HEK293 (cell line): ENCODE measurements around the gene RGS11.

Source experiments
- HOXA7 ChIP-seq: sonication (generic); formaldehyde crosslinking; IDR thresholded peaks from 2 replicates; pipeline ENCODE4 v1.8.1; 2022; ENCODE audit warnings: missing genetic modification reagents, borderline replicate concordance
- KLF16 ChIP-seq: fragments of 450-650 bp; formaldehyde crosslinking; IDR thresholded peaks from 2 replicates; pipeline ENCODE4 v1.5.1; 2017; ENCODE audit warnings: missing biosample characterization, missing genetic modification characterization
- OVOL3 ChIP-seq: fragments of 450-650 bp; formaldehyde crosslinking; IDR thresholded peaks from 2 replicates; pipeline ENCODE4 v1.5.1; 2016; ENCODE audit warnings: missing biosample characterization, missing genetic modification characterization
- SP7 ChIP-seq: fragments of 450-650 bp; formaldehyde crosslinking; IDR thresholded peaks from 2 replicates; pipeline ENCODE4 v1.5.1; 2016; ENCODE audit warnings: missing biosample characterization, missing genetic modification characterization
- ZBTB48 ChIP-seq: fragments of 450-650 bp; formaldehyde crosslinking; IDR thresholded peaks from 2 replicates; pipeline ENCODE4 v1.5.1; 2016; ENCODE audit warnings: missing biosample characterization, missing genetic modification characterization
- ZNF121 ChIP-seq: fragments of 450-650 bp; formaldehyde crosslinking; IDR thresholded peaks from 2 replicates; pipeline ENCODE4 v1.5.1; 2016; ENCODE audit warnings: missing biosample characterization, missing genetic modification characterization
- ZNF133 ChIP-seq: fragments of 450-650 bp; formaldehyde crosslinking; IDR thresholded peaks from 2 replicates; pipeline ENCODE4 v1.5.1; 2016; ENCODE audit warnings: missing biosample characterization, missing genetic modification characterization
- ZNF175 ChIP-seq: fragments of 450-650 bp; formaldehyde crosslinking; IDR thresholded peaks from 2 replicates; pipeline ENCODE4 v1.5.1; 2016; ENCODE audit warnings: missing biosample characterization, missing genetic modification characterization
- ZNF324 ChIP-seq: fragments of 450-650 bp; formaldehyde crosslinking; IDR thresholded peaks from 2 replicates; pipeline ENCODE4 v1.5.1; 2016; ENCODE audit warnings: missing biosample characterization, missing genetic modification characterization
- ZNF341 ChIP-seq: fragments of 450-650 bp; formaldehyde crosslinking; IDR thresholded peaks from 2 replicates; pipeline ENCODE4; 2016; ENCODE audit warnings: low read depth, missing biosample characterization, missing genetic modification characterization
- ZNF416 ChIP-seq: fragments of 450-650 bp; formaldehyde crosslinking; IDR thresholded peaks from 2 replicates; pipeline ENCODE4 v1.5.1; 2016; ENCODE audit warnings: missing biosample characterization, missing genetic modification characterization
- ZNF514 ChIP-seq: fragments of 450-650 bp; formaldehyde crosslinking; IDR thresholded peaks from 2 replicates; pipeline ENCODE4 v1.5.1; 2016; ENCODE audit warnings: missing biosample characterization, missing genetic modification characterization
- ZNF529 ChIP-seq: fragments of 450-650 bp; formaldehyde crosslinking; IDR thresholded peaks from 2 replicates; pipeline ENCODE4 v1.5.1; 2017; ENCODE audit warnings: missing genetic modification characterization, missing biosample characterization; ENCODE audit not compliant: insufficient replicate concordance
- ZNF626 ChIP-seq: fragments of 450-650 bp; sonication (Bioruptor Pico); formaldehyde crosslinking; IDR thresholded peaks from 2 replicates; pipeline ENCODE4 v1.5.1; 2018; ENCODE audit warnings: missing biosample characterization, missing genetic modification characterization, inconsistent platforms
- ZNF658 ChIP-seq: fragments of 450-650 bp; formaldehyde crosslinking; IDR thresholded peaks from 2 replicates; pipeline ENCODE4; 2016; ENCODE audit warnings: missing biosample characterization, missing genetic modification characterization
- ZNF707 ChIP-seq: fragments of 450-650 bp; formaldehyde crosslinking; IDR thresholded peaks from 2 replicates; pipeline ENCODE4 v1.5.1; 2016; ENCODE audit warnings: missing biosample characterization, missing genetic modification characterization
- ZNF76 ChIP-seq: fragments of 450-650 bp; formaldehyde crosslinking; IDR thresholded peaks from 2 replicates; pipeline ENCODE4; 2016; ENCODE audit warnings: low read depth, missing biosample characterization, missing genetic modification characterization, borderline replicate concordance
- ZNF768 ChIP-seq: fragments of 450-650 bp; formaldehyde crosslinking; IDR thresholded peaks from 2 replicates; pipeline ENCODE4 v1.5.1; 2018; ENCODE audit warnings: missing biosample characterization, mild to moderate bottlenecking, missing genetic modification characterization
- ZNF776 ChIP-seq: fragments of 450-650 bp; formaldehyde crosslinking; IDR thresholded peaks from 2 replicates; pipeline ENCODE4 v1.5.0; 2017; ENCODE audit warnings: missing biosample characterization, missing genetic modification characterization, borderline replicate concordance
- ZNF791 ChIP-seq: fragments of 450-650 bp; formaldehyde crosslinking; IDR thresholded peaks from 2 replicates; pipeline ENCODE4 v1.5.1; 2016; ENCODE audit warnings: missing biosample characterization, missing genetic modification characterization
- ZNF792 ChIP-seq: fragments of 450-650 bp; formaldehyde crosslinking; IDR thresholded peaks from 2 replicates; pipeline ENCODE4 v1.5.1; 2016; ENCODE audit warnings: missing biosample characterization, missing genetic modification characterization
- ZNF837 ChIP-seq: fragments of 450-650 bp; formaldehyde crosslinking; IDR thresholded peaks from 2 replicates; pipeline ENCODE4 v1.5.1; 2016; ENCODE audit warnings: missing biosample characterization, missing genetic modification characterization
- TF ChIP-seq, protein P1 (sequence below): fragments of 450-650 bp; formaldehyde crosslinking; IDR thresholded peaks from 2 replicates; pipeline ENCODE4 v1.5.1; 2016; ENCODE audit warnings: missing biosample characterization, missing genetic modification characterization
- TF ChIP-seq, protein P2 (sequence below): fragments of 450-650 bp; formaldehyde crosslinking; IDR thresholded peaks from 2 replicates; pipeline ENCODE4 v1.5.1; 2016; ENCODE audit warnings: missing biosample characterization, missing genetic modification characterization
- TF ChIP-seq, protein P3 (sequence below): fragments of 450-650 bp; formaldehyde crosslinking; IDR thresholded peaks from 2 replicates; pipeline ENCODE4 v1.5.1; 2016; ENCODE audit warnings: missing biosample characterization, missing genetic modification characterization
- TF ChIP-seq, protein P4 (sequence below): fragments of 450-650 bp; formaldehyde crosslinking; IDR thresholded peaks from 2 replicates; pipeline ENCODE4 v1.5.1; 2017; ENCODE audit warnings: missing biosample characterization, missing genetic modification characterization
- TF ChIP-seq, protein P5 (sequence below): fragments of 450-650 bp; formaldehyde crosslinking; conservative IDR thresholded peaks from 2 replicates; pipeline ENCODE4 v1.5.1; 2016; ENCODE audit warnings: low read depth, missing biosample characterization, missing genetic modification characterization
- TF ChIP-seq, protein P6 (sequence below): fragments of 450-650 bp; formaldehyde crosslinking; IDR thresholded peaks from 2 replicates; pipeline ENCODE4 v1.5.1; 2016; ENCODE audit warnings: missing biosample characterization, missing genetic modification characterization, low read depth

RGS11 gene

DNA sequence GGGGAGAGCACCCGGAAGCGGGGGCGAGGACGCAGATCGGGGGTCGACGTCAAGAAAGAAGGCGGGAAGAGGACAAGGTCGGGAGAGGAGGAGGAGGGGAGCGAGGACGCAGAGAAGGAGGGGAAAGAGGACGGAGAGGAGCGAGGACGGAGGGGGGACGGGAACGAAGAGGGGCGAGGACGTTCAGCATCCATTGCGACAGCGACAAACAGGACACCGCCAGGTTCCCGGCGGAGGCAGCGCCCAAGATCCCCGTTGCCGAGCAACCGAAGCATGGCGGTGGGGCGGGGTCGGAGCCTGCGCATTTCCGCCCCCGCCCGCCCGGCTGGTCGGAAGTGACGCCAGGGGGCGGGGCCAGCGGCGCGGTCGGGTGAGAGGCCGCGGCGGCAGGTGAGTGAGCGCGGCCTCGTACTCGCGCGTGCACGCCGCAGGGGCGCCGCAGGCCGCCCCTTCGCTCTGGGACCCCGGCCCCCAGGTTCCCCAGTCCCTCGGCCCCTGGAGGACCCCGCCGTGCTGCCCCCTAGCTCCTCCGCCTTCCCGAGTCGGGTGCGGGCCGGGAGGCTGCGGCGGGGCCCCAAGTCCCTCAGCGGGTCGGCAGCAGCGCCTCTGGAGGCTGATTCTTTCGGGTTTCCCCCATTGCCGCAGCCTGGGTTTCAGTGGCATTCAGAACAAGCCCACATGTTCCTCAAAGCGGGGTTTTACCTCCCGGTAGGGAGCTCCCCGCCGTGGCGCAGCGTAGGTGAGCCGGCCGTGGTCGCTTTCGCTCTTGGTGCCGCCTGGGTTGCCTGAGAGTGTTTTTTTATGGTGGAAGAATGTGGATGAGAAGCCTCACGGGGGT, 41.1 kb downstream of the RGS11 start, which contains the start of gene FAM234A (continued):
- TF ChIP-seq, protein P1, sequence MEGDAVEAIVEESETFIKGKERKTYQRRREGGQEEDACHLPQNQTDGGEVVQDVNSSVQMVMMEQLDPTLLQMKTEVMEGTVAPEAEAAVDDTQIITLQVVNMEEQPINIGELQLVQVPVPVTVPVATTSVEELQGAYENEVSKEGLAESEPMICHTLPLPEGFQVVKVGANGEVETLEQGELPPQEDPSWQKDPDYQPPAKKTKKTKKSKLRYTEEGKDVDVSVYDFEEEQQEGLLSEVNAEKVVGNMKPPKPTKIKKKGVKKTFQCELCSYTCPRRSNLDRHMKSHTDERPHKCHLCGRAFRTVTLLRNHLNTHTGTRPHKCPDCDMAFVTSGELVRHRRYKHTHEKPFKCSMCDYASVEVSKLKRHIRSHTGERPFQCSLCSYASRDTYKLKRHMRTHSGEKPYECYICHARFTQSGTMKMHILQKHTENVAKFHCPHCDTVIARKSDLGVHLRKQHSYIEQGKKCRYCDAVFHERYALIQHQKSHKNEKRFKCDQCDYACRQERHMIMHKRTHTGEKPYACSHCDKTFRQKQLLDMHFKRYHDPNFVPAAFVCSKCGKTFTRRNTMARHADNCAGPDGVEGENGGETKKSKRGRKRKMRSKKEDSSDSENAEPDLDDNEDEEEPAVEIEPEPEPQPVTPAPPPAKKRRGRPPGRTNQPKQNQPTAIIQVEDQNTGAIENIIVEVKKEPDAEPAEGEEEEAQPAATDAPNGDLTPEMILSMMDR (tag by site-specific recombination) = peak; percentile 72
- TF ChIP-seq ZNF324 (tag by site-specific recombination) (peak; percentile 86), ZNF776 (no peak), ZNF133 (tag by site-specific recombination) (no peak), ZNF175 (no peak), ZNF416 (tag by site-specific recombination) (no peak), ZNF707 (no peak), ZNF791 (tag by site-specific recombination) (no peak), ZNF341 (tag by site-specific recombination) (peak; percentile 82), ZNF837 (tag by site-specific recombination) (no peak), HOXA7 (CRISPR knock-in tag) (no peak), SP7 (peak; percentile 82), ZNF529 (no peak), ZNF626 (tag by site-specific recombination) (no peak), ZBTB48 (tag by site-specific recombination) (no peak), ZNF121 (no peak), ZNF658 (tag by site-specific recombination) (no peak), OVOL3 (peak; percentile 62; the same call in 1 of the 2 replicates), KLF16 (peak; percentile 88), ZNF514 (tag by site-specific recombination) (no peak), ZNF768 (tag by site-specific recombination) (no peak), ZNF76 (tag by site-specific recombination) (peak; percentile 89), ZNF792 (tag by site-specific recombination) (no peak)
- TF ChIP-seq, protein P2, sequence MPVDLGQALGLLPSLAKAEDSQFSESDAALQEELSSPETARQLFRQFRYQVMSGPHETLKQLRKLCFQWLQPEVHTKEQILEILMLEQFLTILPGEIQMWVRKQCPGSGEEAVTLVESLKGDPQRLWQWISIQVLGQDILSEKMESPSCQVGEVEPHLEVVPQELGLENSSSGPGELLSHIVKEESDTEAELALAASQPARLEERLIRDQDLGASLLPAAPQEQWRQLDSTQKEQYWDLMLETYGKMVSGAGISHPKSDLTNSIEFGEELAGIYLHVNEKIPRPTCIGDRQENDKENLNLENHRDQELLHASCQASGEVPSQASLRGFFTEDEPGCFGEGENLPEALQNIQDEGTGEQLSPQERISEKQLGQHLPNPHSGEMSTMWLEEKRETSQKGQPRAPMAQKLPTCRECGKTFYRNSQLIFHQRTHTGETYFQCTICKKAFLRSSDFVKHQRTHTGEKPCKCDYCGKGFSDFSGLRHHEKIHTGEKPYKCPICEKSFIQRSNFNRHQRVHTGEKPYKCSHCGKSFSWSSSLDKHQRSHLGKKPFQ = peak; percentile 40; the same call in 1 of the 2 replicates
- TF ChIP-seq, protein P3, sequence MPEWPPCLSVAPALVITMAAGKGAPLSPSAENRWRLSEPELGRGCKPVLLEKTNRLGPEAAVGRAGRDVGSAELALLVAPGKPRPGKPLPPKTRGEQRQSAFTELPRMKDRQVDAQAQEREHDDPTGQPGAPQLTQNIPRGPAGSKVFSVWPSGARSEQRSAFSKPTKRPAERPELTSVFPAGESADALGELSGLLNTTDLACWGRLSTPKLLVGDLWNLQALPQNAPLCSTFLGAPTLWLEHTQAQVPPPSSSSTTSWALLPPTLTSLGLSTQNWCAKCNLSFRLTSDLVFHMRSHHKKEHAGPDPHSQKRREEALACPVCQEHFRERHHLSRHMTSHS (tag by site-specific recombination) = no peak
- TF ChIP-seq, protein P4, sequence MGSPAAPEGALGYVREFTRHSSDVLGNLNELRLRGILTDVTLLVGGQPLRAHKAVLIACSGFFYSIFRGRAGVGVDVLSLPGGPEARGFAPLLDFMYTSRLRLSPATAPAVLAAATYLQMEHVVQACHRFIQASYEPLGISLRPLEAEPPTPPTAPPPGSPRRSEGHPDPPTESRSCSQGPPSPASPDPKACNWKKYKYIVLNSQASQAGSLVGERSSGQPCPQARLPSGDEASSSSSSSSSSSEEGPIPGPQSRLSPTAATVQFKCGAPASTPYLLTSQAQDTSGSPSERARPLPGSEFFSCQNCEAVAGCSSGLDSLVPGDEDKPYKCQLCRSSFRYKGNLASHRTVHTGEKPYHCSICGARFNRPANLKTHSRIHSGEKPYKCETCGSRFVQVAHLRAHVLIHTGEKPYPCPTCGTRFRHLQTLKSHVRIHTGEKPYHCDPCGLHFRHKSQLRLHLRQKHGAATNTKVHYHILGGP (tag by site-specific recombination) = no peak
- TF ChIP-seq, protein P5, sequence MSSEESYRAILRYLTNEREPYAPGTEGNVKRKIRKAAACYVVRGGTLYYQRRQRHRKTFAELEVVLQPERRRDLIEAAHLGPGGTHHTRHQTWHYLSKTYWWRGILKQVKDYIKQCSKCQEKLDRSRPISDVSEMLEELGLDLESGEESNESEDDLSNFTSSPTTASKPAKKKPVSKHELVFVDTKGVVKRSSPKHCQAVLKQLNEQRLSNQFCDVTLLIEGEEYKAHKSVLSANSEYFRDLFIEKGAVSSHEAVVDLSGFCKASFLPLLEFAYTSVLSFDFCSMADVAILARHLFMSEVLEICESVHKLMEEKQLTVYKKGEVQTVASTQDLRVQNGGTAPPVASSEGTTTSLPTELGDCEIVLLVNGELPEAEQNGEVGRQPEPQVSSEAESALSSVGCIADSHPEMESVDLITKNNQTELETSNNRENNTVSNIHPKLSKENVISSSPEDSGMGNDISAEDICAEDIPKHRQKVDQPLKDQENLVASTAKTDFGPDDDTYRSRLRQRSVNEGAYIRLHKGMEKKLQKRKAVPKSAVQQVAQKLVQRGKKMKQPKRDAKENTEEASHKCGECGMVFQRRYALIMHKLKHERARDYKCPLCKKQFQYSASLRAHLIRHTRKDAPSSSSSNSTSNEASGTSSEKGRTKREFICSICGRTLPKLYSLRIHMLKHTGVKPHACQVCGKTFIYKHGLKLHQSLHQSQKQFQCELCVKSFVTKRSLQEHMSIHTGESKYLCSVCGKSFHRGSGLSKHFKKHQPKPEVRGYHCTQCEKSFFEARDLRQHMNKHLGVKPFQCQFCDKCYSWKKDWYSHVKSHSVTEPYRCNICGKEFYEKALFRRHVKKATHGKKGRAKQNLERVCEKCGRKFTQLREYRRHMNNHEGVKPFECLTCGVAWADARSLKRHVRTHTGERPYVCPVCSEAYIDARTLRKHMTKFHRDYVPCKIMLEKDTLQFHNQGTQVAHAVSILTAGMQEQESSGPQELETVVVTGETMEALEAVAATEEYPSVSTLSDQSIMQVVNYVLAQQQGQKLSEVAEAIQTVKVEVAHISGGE = peak; percentile 93
- TF ChIP-seq, protein P6, sequence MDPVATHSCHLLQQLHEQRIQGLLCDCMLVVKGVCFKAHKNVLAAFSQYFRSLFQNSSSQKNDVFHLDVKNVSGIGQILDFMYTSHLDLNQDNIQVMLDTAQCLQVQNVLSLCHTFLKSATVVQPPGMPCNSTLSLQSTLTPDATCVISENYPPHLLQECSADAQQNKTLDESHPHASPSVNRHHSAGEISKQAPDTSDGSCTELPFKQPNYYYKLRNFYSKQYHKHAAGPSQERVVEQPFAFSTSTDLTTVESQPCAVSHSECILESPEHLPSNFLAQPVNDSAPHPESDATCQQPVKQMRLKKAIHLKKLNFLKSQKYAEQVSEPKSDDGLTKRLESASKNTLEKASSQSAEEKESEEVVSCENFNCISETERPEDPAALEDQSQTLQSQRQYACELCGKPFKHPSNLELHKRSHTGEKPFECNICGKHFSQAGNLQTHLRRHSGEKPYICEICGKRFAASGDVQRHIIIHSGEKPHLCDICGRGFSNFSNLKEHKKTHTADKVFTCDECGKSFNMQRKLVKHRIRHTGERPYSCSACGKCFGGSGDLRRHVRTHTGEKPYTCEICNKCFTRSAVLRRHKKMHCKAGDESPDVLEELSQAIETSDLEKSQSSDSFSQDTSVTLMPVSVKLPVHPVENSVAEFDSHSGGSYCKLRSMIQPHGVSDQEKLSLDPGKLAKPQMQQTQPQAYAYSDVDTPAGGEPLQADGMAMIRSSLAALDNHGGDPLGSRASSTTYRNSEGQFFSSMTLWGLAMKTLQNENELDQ = no peak
